Activated CD8-positive, alpha-beta T cell treated with anti-CD3 and anti-CD28 coated beads, Interleukin-2, amount 10 ng/mL, durations not matched to agents 7 days and 5 days (primary cell): ENCODE measurements around the gene TMED7. TPM values are rescaled to one million over a fixed set of nuclear protein-coding genes. Genes with fewer than 3 reads are reported as not detected.

ENCODE experiments used
- ATAC-seq: fragments of 150-1000 bp; cut with Tn5 transposase; one replicate; pipeline ENCODE4 v1.10.0; 2021; ENCODE audit warnings: moderate library complexity
- CTCF ChIA-PET: fragments of 350-600 bp; sonication (Branson Sonifier 250); formaldehyde crosslinking; loops from one replicate; lab custom pipeline; 2021; ENCODE audit warnings: antibody characterized with exemption; lab: Charles Lee
- POLR2A ChIA-PET: fragments of 350-600 bp; sonication (Branson Sonifier 250); formaldehyde crosslinking; loops from one replicate; lab custom pipeline; 2021; ENCODE audit warnings: antibody characterized with exemption; lab: Charles Lee
- DNase-seq: peaks from one replicate; pipeline ENCODE4 v3.0.0-alpha.2; 2020
- H3K27ac Mint-ChIP-seq: one replicate; pipeline ENCODE4 v1.8.0; 2021; ENCODE audit warnings: mild to moderate bottlenecking, mixed read lengths
- H3K27me3 Mint-ChIP-seq: one replicate; pipeline ENCODE4 v1.8.0; 2021; ENCODE audit warnings: low read depth, mixed read lengths
- H3K36me3 Mint-ChIP-seq: one replicate; pipeline ENCODE4 v1.8.0; 2021; ENCODE audit warnings: low read depth, mixed read lengths
- H3K4me1 Mint-ChIP-seq: one replicate; pipeline ENCODE4 v1.8.0; 2021; ENCODE audit warnings: low read depth, mixed read lengths
- H3K4me3 Mint-ChIP-seq: one replicate; pipeline ENCODE4 v1.8.0; 2021; ENCODE audit warnings: mild to moderate bottlenecking, mixed read lengths
- H3K9me3 Mint-ChIP-seq: one replicate; pipeline ENCODE4 v1.8.0; 2022; ENCODE audit warnings: mixed read lengths; ENCODE audit not compliant: insufficient read depth
- total RNA-seq, 2 experiments: library from RNA; stranded (reverse); gene quantifications; one replicate each; pipeline ENCODE4 v1.2.3, GENCODE V29; 2021

Gene TMED7
- total RNA-seq, 2 experiments from 2014 or later = 40.5 to 48.9 TPM

- H3K27ac Mint-ChIP-seq = no peak overlapping the region
- peaks cover 27% of the 10 kb centered on the region for H3K4me1 Mint-ChIP-seq
- H3K27me3 Mint-ChIP-seq = peaks cover 4% of the 10 kb centered on the region
- no peak for ATAC-seq
- H3K4me3 Mint-ChIP-seq = no peak overlapping the region
- H3K9me3 Mint-ChIP-seq = no peaks in the 10 kb centered on the region
- H3K36me3 Mint-ChIP-seq = peaks cover 27% of the 10 kb centered on the region
- ChIA-PET CTCF (interaction anchor here (1.2 to 3.8 kb wide), 5 partner anchors 10 to 443 kb away, joined by 3 to 20 read pairs (median 14); no protein-coding TSS in a partner anchor), POLR2A (interaction anchor here (0.8 to 4.0 kb wide), 8 partner anchors 9 to 218 kb away, joined by 3 to 33 read pairs (median 3); partner anchors contain the start of genes AP3S1, ATG12, FEM1C and TICAM2)
- no peak for DNase-seq
Observed at GRCh38 chr5:115624994-115625393, 842 bp downstream of the TMED7 start.

GRCh38 chr5:115623658-115624057 lies 2.2 kb downstream of the TMED7 start:
- H3K27me3 Mint-ChIP-seq = no peaks in the 10 kb centered on the region
- H3K4me1 Mint-ChIP-seq = peaks cover 27% of the 10 kb centered on the region
- no peak for DNase-seq
- H3K36me3 Mint-ChIP-seq = peaks cover 39% of the 10 kb centered on the region
- no peak for ATAC-seq
- CTCF ChIA-PET = interaction anchor here (0.5 to 3.8 kb wide), 6 partner anchors 11 to 445 kb away, joined by 3 to 20 read pairs (median 6); no protein-coding TSS in a partner anchor
- H3K9me3 Mint-ChIP-seq = no peaks in the 10 kb centered on the region
- no peak overlapping the region for H3K4me3 Mint-ChIP-seq
- no peak overlapping the region for H3K27ac Mint-ChIP-seq
- POLR2A ChIA-PET = interaction anchor here (0.5 to 4.0 kb wide), 4 partner anchors 9 to 996 kb away, joined by 3 to 33 read pairs (median 4); partner anchors contain the start of gene FEM1C

- Mint-ChIP-seq H3K4me1 (peaks cover 24% of the 10 kb centered on the region), H3K27me3 (no peaks in the 10 kb centered on the region), H3K36me3 (peaks cover 54% of the 10 kb centered on the region), H3K4me3 (no peak overlapping the region), H3K9me3 (no peaks in the 10 kb centered on the region), H3K27ac (no peak overlapping the region)
- ChIA-PET CTCF (interaction anchor here (1.0 kb wide), 1 partner anchor 13 kb away, joined by 4 read pairs; no protein-coding TSS in a partner anchor), POLR2A (no interaction called here)
- ATAC-seq = no peak
- no peak for DNase-seq
Observed at GRCh38 chr5:115621365-115621900, 4.4 kb downstream of the TMED7 start.

- Mint-ChIP-seq H3K27me3 (no peaks in the 10 kb centered on the region), H3K9me3 (no peaks in the 10 kb centered on the region), H3K27ac (no peak overlapping the region), H3K36me3 (peaks cover 61% of the 10 kb centered on the region), H3K4me3 (no peak overlapping the region), H3K4me1 (peaks cover 9% of the 10 kb centered on the region)
- ATAC-seq (no peak), DNase-seq (no peak)
- POLR2A ChIA-PET = interaction anchor here (1.7 kb wide), 1 partner anchor 15 kb away, joined by 7 read pairs; the partner anchor contains the start of gene TICAM2
- CTCF ChIA-PET = interaction anchor here (1.0 to 3.6 kb wide), 4 partner anchors 8 to 43 kb away, joined by 3 to 14 read pairs (median 6); no protein-coding TSS in a partner anchor
Observed at GRCh38 chr5:115616892-115617291, 8.9 kb downstream of the TMED7 start.

GRCh38 chr5:115616472-115616871 lies 9.4 kb downstream of the TMED7 start:
- Mint-ChIP-seq H3K9me3 (no peaks in the 10 kb centered on the region), H3K4me1 (peaks cover 7% of the 10 kb centered on the region), H3K27me3 (no peaks in the 10 kb centered on the region), H3K4me3 (no peak overlapping the region), H3K36me3 (peaks cover 60% of the 10 kb centered on the region), H3K27ac (no peak overlapping the region)
- DNase-seq = no peak
- ChIA-PET POLR2A (interaction anchor here (1.7 kb wide), 1 partner anchor 14 kb away, joined by 7 read pairs; the partner anchor contains the start of gene TICAM2), CTCF (interaction anchor here (1.0 to 3.6 kb wide), 4 partner anchors 8 to 42 kb away, joined by 3 to 14 read pairs (median 6); no protein-coding TSS in a partner anchor)
- ATAC-seq = no peak

- DNase-seq = no peak
- POLR2A ChIA-PET = no interaction called here
- peaks cover 34% of the 10 kb centered on the region for H3K36me3 Mint-ChIP-seq
- H3K4me1 Mint-ChIP-seq = no peaks in the 10 kb centered on the region
- no peaks in the 10 kb centered on the region for H3K9me3 Mint-ChIP-seq
- no peak for ATAC-seq
- H3K4me3 Mint-ChIP-seq = no peak overlapping the region
- no peak overlapping the region for H3K27ac Mint-ChIP-seq
- no peaks in the 10 kb centered on the region for H3K27me3 Mint-ChIP-seq
- CTCF ChIA-PET = no interaction called here
Observed at GRCh38 chr5:115611873-115612272, 14.0 kb downstream of the TMED7 start.

- ChIA-PET POLR2A (no interaction called here), CTCF (interaction anchor here (1.3 kb wide), 1 partner anchor 27 kb away, joined by 3 read pairs; no protein-coding TSS in a partner anchor)
- H3K4me3 Mint-ChIP-seq = no peak overlapping the region
- no peak overlapping the region for H3K27ac Mint-ChIP-seq
- H3K36me3 Mint-ChIP-seq = peaks cover 30% of the 10 kb centered on the region
- no peak for DNase-seq
- no peak for ATAC-seq
- H3K27me3 Mint-ChIP-seq = no peaks in the 10 kb centered on the region
- peaks cover 6% of the 10 kb centered on the region for H3K4me1 Mint-ChIP-seq
- H3K9me3 Mint-ChIP-seq = no peaks in the 10 kb centered on the region
Observed at GRCh38 chr5:115607935-115608334, 17.9 kb downstream of the TMED7 start.

- Mint-ChIP-seq H3K9me3 (no peaks in the 10 kb centered on the region), H3K4me1 (peaks cover 15% of the 10 kb centered on the region), H3K27ac (no peak overlapping the region), H3K4me3 (no peak overlapping the region), H3K36me3 (peaks cover 36% of the 10 kb centered on the region), H3K27me3 (no peaks in the 10 kb centered on the region)
- DNase-seq (no peak), ATAC-seq (no peak)
- POLR2A ChIA-PET = no interaction called here
- CTCF ChIA-PET = interaction anchor here (1.3 kb wide), 1 partner anchor 9 kb away, joined by 3 read pairs; no protein-coding TSS in a partner anchor
Observed at GRCh38 chr5:115605436-115605835, 20.4 kb downstream of the TMED7 start.

GRCh38 chr5:115602591-115603125 lies 23.2 kb downstream of the TMED7 start:
- no peaks in the 10 kb centered on the region for H3K9me3 Mint-ChIP-seq
- H3K27ac Mint-ChIP-seq = peak overlapping the region; percentile 65
- peak overlapping the region; percentile 61 for H3K4me3 Mint-ChIP-seq
- ChIA-PET CTCF (no interaction called here), POLR2A (interaction anchor here (1.0 to 1.8 kb wide), 3 partner anchors 14 to 58 kb away, joined by 4 to 7 read pairs (median 6); partner anchors contain the start of genes FEM1C and TMED7)
- ATAC-seq = no peak
- H3K27me3 Mint-ChIP-seq = no peaks in the 10 kb centered on the region
- peaks cover 32% of the 10 kb centered on the region for H3K36me3 Mint-ChIP-seq
- DNase-seq = no peak
- peaks cover 19% of the 10 kb centered on the region for H3K4me1 Mint-ChIP-seq

- no peaks in the 10 kb centered on the region for H3K9me3 Mint-ChIP-seq
- CTCF ChIA-PET = interaction anchor here (1.6 kb wide), 1 partner anchor 11 kb away, joined by 8 read pairs; no protein-coding TSS in a partner anchor
Observed at GRCh38 chr5:115601701-115602590, 23.9 kb downstream of the TMED7 start, which contains the start of gene TICAM2. TSS of gene TICAM2 (minus strand) at chr5:115602479. CDS start at chr5:115581256, 21,223 bp downstream.

GRCh38 chr5:115600766-115601165 lies 25.1 kb downstream of the TMED7 start:
- peaks cover 24% of the 10 kb centered on the region for H3K36me3 Mint-ChIP-seq
- no peaks in the 10 kb centered on the region for H3K27me3 Mint-ChIP-seq
- ChIA-PET POLR2A (interaction anchor here (0.7 kb wide), 1 partner anchor 24 kb away, joined by 3 read pairs; no protein-coding TSS in a partner anchor), CTCF (interaction anchor here (1.4 to 1.6 kb wide), 2 partner anchors 10 to 26 kb away, joined by 3 to 8 read pairs; no protein-coding TSS in a partner anchor)
- H3K9me3 Mint-ChIP-seq = no peaks in the 10 kb centered on the region
- no peak for DNase-seq
- no peak overlapping the region for H3K4me3 Mint-ChIP-seq
- ATAC-seq = no peak
- H3K27ac Mint-ChIP-seq = no peak overlapping the region
- peaks cover 19% of the 10 kb centered on the region for H3K4me1 Mint-ChIP-seq

More at GRCh38 chr5:115601701-115602590, 23.9 kb downstream of the TMED7 start, which contains the start of gene TICAM2:
- ATAC-seq (peak; percentile 85), DNase-seq (peak; percentile 62)
- Mint-ChIP-seq H3K27ac (peak within 1 kb of the TSS; percentile 65), H3K27me3 (no peaks in the 10 kb centered on the region), H3K36me3 (peaks cover 32% of the 10 kb centered on the region), H3K4me3 (peak within 1 kb of the TSS; percentile 63), H3K4me1 (peaks cover 19% of the 10 kb centered on the region)
- POLR2A ChIA-PET = interaction anchor here (0.6 to 1.8 kb wide), 4 partner anchors 14 to 58 kb away, joined by 4 to 7 read pairs (median 6); partner anchors contain the start of genes FEM1C and TMED7
